SJCRH30 (cell line): ENCODE measurements around the gene P3H2. TPM values are rescaled to one million over a fixed set of nuclear protein-coding genes. Genes with fewer than 3 reads are reported as not detected.
"Not testable (repeated sequence)": the region's sequence is repeated elsewhere in the genome, so short reads cannot be mapped to it uniquely, and the experiment has no call there.

Experiments used
- DNase-seq, 2 experiments: peaks; one replicate each; pipeline ENCODE4 v3.0.0-alpha.2; 2015 to 2020
- H3K27ac ChIP-seq: fragments of 250-450 bp; sonication (Bioruptor Pico); 2 replicates; pipeline ENCODE4 v1.5.1; 2020; ENCODE audit warnings: mild to moderate bottlenecking, moderate library complexity
- H3K27me3 ChIP-seq: fragments of 250-450 bp; sonication (Bioruptor Pico); 2 replicates; pipeline ENCODE4 v1.5.1; 2020; ENCODE audit warnings: mild to moderate bottlenecking, moderate library complexity
- H3K36me3 ChIP-seq: fragments of 250-450 bp; sonication (Bioruptor Pico); 2 replicates; pipeline ENCODE4 v1.5.1; 2020; ENCODE audit warnings: mild to moderate bottlenecking, moderate library complexity
- H3K4me1 ChIP-seq: fragments of 250-450 bp; sonication (Bioruptor Pico); 2 replicates; pipeline ENCODE4 v1.5.1; 2020; ENCODE audit warnings: mild to moderate bottlenecking, moderate library complexity
- H3K4me3 ChIP-seq: fragments of 250-450 bp; sonication (Bioruptor Pico); 2 replicates; pipeline ENCODE4 v1.5.1; 2020; ENCODE audit warnings: mild to moderate bottlenecking, moderate library complexity
- H3K9me3 ChIP-seq: fragments of 250-450 bp; sonication (Bioruptor Pico); replicated peaks from 2 replicates; pipeline ENCODE4 v1.5.1; 2020; ENCODE audit warnings: mild to moderate bottlenecking, moderate library complexity
- total RNA-seq: library from RNA; depleted of rRNA; stranded (reverse); fragments of >200 nt; shearing (Covaris generic); gene quantifications from 2 replicates; pipeline ENCODE4 v1.2.3, GENCODE V29; 2014

Gene P3H2
- total RNA-seq, 1 experiment from 2014 or later, result 31.5 TPM

- H3K27ac ChIP-seq, result no peak overlapping the region
- H3K9me3 ChIP-seq, result no peaks in the 10 kb centered on the region
- H3K4me1 ChIP-seq, result no peaks in the 10 kb centered on the region
- no peak for DNase-seq
- no peak overlapping the region for H3K4me3 ChIP-seq
- no peaks in the 10 kb centered on the region for H3K27me3 ChIP-seq
- H3K36me3 ChIP-seq, result no peaks in the 10 kb centered on the region
Measured at GRCh38 chr3:190083635-190084034, 37.1 kb downstream of the P3H2 start.

- no peaks in the 10 kb centered on the region for H3K9me3 ChIP-seq
- no peak for DNase-seq
- H3K36me3 ChIP-seq, result no peaks in the 10 kb centered on the region
- no peaks in the 10 kb centered on the region for H3K27me3 ChIP-seq
- no peak overlapping the region for H3K27ac ChIP-seq
- peaks cover 13% of the 10 kb centered on the region for H3K4me1 ChIP-seq
- no peak overlapping the region for H3K4me3 ChIP-seq
Measured at GRCh38 chr3:190081389-190081788, 39.3 kb downstream of the P3H2 start.

GRCh38 chr3:190079173-190079572 is 41.5 kb downstream of the P3H2 start:
- not testable (repeated sequence) for H3K27ac ChIP-seq, H3K4me3 ChIP-seq, H3K36me3 ChIP-seq, DNase-seq, H3K9me3 ChIP-seq, H3K27me3 ChIP-seq
- H3K4me1 ChIP-seq, result peaks cover 16% of the 10 kb centered on the region

GRCh38 chr3:190077395-190078045 is 43.2 kb downstream of the P3H2 start:
- no peaks in the 10 kb centered on the region for H3K9me3 ChIP-seq
- H3K27me3 ChIP-seq, result no peaks in the 10 kb centered on the region
- peaks cover 16% of the 10 kb centered on the region for H3K4me1 ChIP-seq
- no peaks in the 10 kb centered on the region for H3K36me3 ChIP-seq
- peak overlapping the region; percentile 69 for H3K27ac ChIP-seq
- no peak overlapping the region for H3K4me3 ChIP-seq
- DNase-seq, result no peak

GRCh38 chr3:190076601-190077394 is 43.9 kb downstream of the P3H2 start:
- no peaks in the 10 kb centered on the region for H3K27me3 ChIP-seq
- no peak overlapping the region for H3K4me3 ChIP-seq
- peaks cover 16% of the 10 kb centered on the region for H3K4me1 ChIP-seq
- no peaks in the 10 kb centered on the region for H3K36me3 ChIP-seq
- H3K27ac ChIP-seq, result peak overlapping the region; percentile 69
- H3K9me3 ChIP-seq, result no peaks in the 10 kb centered on the region
- DNase-seq, result peak; percentile 39 to 59

GRCh38 chr3:190076136-190076535 is 44.6 kb downstream of the P3H2 start:
- peak overlapping the region; percentile 69; the same call in 1 of the 2 replicates for H3K27ac ChIP-seq
- no peaks in the 10 kb centered on the region for H3K36me3 ChIP-seq
- DNase-seq, result no peak
- no peaks in the 10 kb centered on the region for H3K27me3 ChIP-seq
- no peak overlapping the region for H3K4me3 ChIP-seq
- peaks cover 22% of the 10 kb centered on the region for H3K4me1 ChIP-seq
- H3K9me3 ChIP-seq, result no peaks in the 10 kb centered on the region

GRCh38 chr3:190074817-190075216 is 45.9 kb downstream of the P3H2 start:
- no peak for DNase-seq
- no peak overlapping the region for H3K4me3 ChIP-seq

GRCh38 chr3:190073264-190074008 is 47.3 kb downstream of the P3H2 start:
- no peak for DNase-seq
- no peak overlapping the region for H3K27ac ChIP-seq
- no peak overlapping the region for H3K4me3 ChIP-seq
- no peaks in the 10 kb centered on the region for H3K27me3 ChIP-seq
- no peaks in the 10 kb centered on the region for H3K9me3 ChIP-seq
- H3K36me3 ChIP-seq, result no peaks in the 10 kb centered on the region
- peaks cover 30% of the 10 kb centered on the region for H3K4me1 ChIP-seq

More at GRCh38 chr3:190074817-190075216, 45.9 kb downstream of the P3H2 start:
- Histone ChIP-seq H3K27ac (no peak overlapping the region), H3K27me3 (no peaks in the 10 kb centered on the region), H3K9me3 (no peaks in the 10 kb centered on the region), H3K4me1 (peaks cover 30% of the 10 kb centered on the region), H3K36me3 (no peaks in the 10 kb centered on the region)

GRCh38 chr3:190072856-190073255 is 47.8 kb downstream of the P3H2 start:
- H3K27me3 ChIP-seq, result no peaks in the 10 kb centered on the region
- H3K4me1 ChIP-seq, result peaks cover 30% of the 10 kb centered on the region
- no peak overlapping the region for H3K27ac ChIP-seq
- no peak overlapping the region for H3K4me3 ChIP-seq
- no peaks in the 10 kb centered on the region for H3K9me3 ChIP-seq
- H3K36me3 ChIP-seq, result no peaks in the 10 kb centered on the region
- DNase-seq, result no peak

GRCh38 chr3:190071921-190072320 is 48.8 kb downstream of the P3H2 start:
- not testable (repeated sequence) for H3K27me3 ChIP-seq, H3K4me3 ChIP-seq, H3K9me3 ChIP-seq, DNase-seq, H3K36me3 ChIP-seq
- Histone ChIP-seq H3K4me1 (peaks cover 22% of the 10 kb centered on the region), H3K27ac (peak overlapping the region; percentile 71)

GRCh38 chr3:190070622-190071347 is 49.9 kb downstream of the P3H2 start:
- no peaks in the 10 kb centered on the region for H3K36me3 ChIP-seq
- peak overlapping the region; percentile 71 for H3K27ac ChIP-seq
- H3K27me3 ChIP-seq, result no peaks in the 10 kb centered on the region
- DNase-seq, result peak; percentile 15 to 59
- H3K9me3 ChIP-seq, result no peaks in the 10 kb centered on the region
- H3K4me3 ChIP-seq, result no peak overlapping the region
- peaks cover 14% of the 10 kb centered on the region for H3K4me1 ChIP-seq

- Histone ChIP-seq H3K4me3 (no peak overlapping the region), H3K36me3 (no peaks in the 10 kb centered on the region), H3K27ac (no peak overlapping the region), H3K9me3 (no peaks in the 10 kb centered on the region), H3K4me1 (peaks cover under 1% of the 10 kb centered on the region), H3K27me3 (no peaks in the 10 kb centered on the region)
- no peak for DNase-seq
Measured at GRCh38 chr3:190065204-190065603, 55.5 kb downstream of the P3H2 start.

GRCh38 chr3:190064659-190065058 is 56.0 kb downstream of the P3H2 start:
- no peak overlapping the region for H3K4me3 ChIP-seq
- H3K9me3 ChIP-seq, result no peaks in the 10 kb centered on the region
- H3K36me3 ChIP-seq, result no peaks in the 10 kb centered on the region
- no peaks in the 10 kb centered on the region for H3K27me3 ChIP-seq
- no peak overlapping the region for H3K27ac ChIP-seq
- no peak for DNase-seq
- H3K4me1 ChIP-seq, result no peaks in the 10 kb centered on the region

GRCh38 chr3:190064112-190064511 is 56.6 kb downstream of the P3H2 start:
- DNase-seq, result peak; percentile 8 to 14
- no peaks in the 10 kb centered on the region for H3K9me3 ChIP-seq
- H3K36me3 ChIP-seq, result no peaks in the 10 kb centered on the region
- no peak overlapping the region for H3K4me3 ChIP-seq
- H3K27me3 ChIP-seq, result no peaks in the 10 kb centered on the region
- no peak overlapping the region for H3K27ac ChIP-seq
- H3K4me1 ChIP-seq, result 0 out of 2 replicates have a peak, but pooled peaks cover 2% of the 10 kb centered on the region
